SW 1271 (cell line): ENCODE measurements around the gene TCEA3.
"Not testable (repeated sequence)": the region's sequence is repeated elsewhere in the genome, so short reads cannot be mapped to it uniquely, and the experiment has no call there.

Experiments used
- DNase-seq, 2 experiments: peaks; one replicate each; lab custom pipeline; 2025; lab: John Stamatoyannopoulos, UW

TCEA3 gene

GRCh38 chr1:23392125-23392855, 32.3 kb downstream of the TCEA3 start:
- no peak for DNase-seq

- DNase-seq, result no peak
These were observed 34.7 kb downstream of the TCEA3 start for GRCh38 chr1:23389837-23390321.

GRCh38 chr1:23387494-23387893, 37.1 kb downstream of the TCEA3 start:
- DNase-seq, result no peak

GRCh38 chr1:23385119-23385621, 39.4 kb downstream of the TCEA3 start:
- DNase-seq, result no peak

- peak in 1 of 2 experiments; percentile 9 for DNase-seq
These were observed 40.1 kb downstream of the TCEA3 start for GRCh38 chr1:23384312-23385058.

- DNase-seq, result no peak
These were observed 40.8 kb downstream of the TCEA3 start for GRCh38 chr1:23383577-23384311.

- no peak for DNase-seq
These were observed 43.2 kb downstream of the TCEA3 start for GRCh38 chr1:23381233-23381885.

GRCh38 chr1:23380719-23381118, 43.8 kb downstream of the TCEA3 start:
- DNase-seq, result no peak

- DNase-seq, result not testable (repeated sequence)
These were observed 44.3 kb downstream of the TCEA3 start for GRCh38 chr1:23380236-23380635.

GRCh38 chr1:23376890-23377811, 47.4 kb downstream of the TCEA3 start:
- DNase-seq, result peak; percentile 43 to 87

- DNase-seq, result not testable (repeated sequence)
These were observed 50.3 kb downstream of the TCEA3 start for GRCh38 chr1:23374079-23374735.

- no peak for DNase-seq
These were observed 52.3 kb downstream of the TCEA3 start for GRCh38 chr1:23371987-23372880.

- no peak for DNase-seq
These were observed 53.6 kb downstream of the TCEA3 start for GRCh38 chr1:23370709-23371584.

GRCh38 chr1:23370330-23370708, 54.2 kb downstream of the TCEA3 start:
- no peak for DNase-seq

GRCh38 chr1:23369335-23370013, 55.1 kb downstream of the TCEA3 start, which contains the start of gene ZNF436:
ZNF436 (minus strand) TSS chr1:23369836; CDS start chr1:23368005, 1,831 bp downstream.
- peak in 1 of 2 experiments; percentile 31 for DNase-seq

GRCh38 chr1:23368562-23369334, 55.8 kb downstream of the TCEA3 start:
- peak; percentile 27 to 55 for DNase-seq
